Neutrophil (primary cell): ENCODE data around the gene SHB.

ENCODE experiments used
- H3K27ac ChIP-seq: fragments of 200-600 bp; sonication (generic); 2 replicates; pipeline ENCODE4 v1.5.1; 2016; ENCODE audit warnings: mild to moderate bottlenecking, moderate library complexity
- H3K27me3 ChIP-seq: fragments of 200-600 bp; sonication (generic); 2 replicates; pipeline ENCODE4 v1.6.0; 2016; ENCODE audit warnings: mild to moderate bottlenecking
- H3K36me3 ChIP-seq: fragments of 200-600 bp; sonication (generic); 2 replicates; pipeline ENCODE4 v1.5.1; 2017
- H3K4me1 ChIP-seq, 2 experiments: fragments of 200-600 bp in 1 of 2; sonication (generic) in 1 of 2; 1 replicate in 1 of 2; 2 replicates in 1 of 2; pipeline versions ENCODE4 v1.5.1 to v1.6.1; 2013 to 2016; ENCODE audit warnings: low read depth in 1 of 2, low read length in 1 of 2, mild to moderate bottlenecking in 1 of 2, moderate library complexity in 1 of 2; ENCODE audit not compliant: control insufficient read depth in 1 of 2, insufficient read depth in 1 of 2
- H3K4me3 ChIP-seq, 2 experiments: fragments of 200-600 bp in 1 of 2; sonication (generic) in 1 of 2; 1 replicate in 1 of 2; 2 replicates in 1 of 2; pipeline ENCODE4 v1.5.1; 2013 to 2016; ENCODE audit warnings: low read depth in 1 of 2, low read length in 1 of 2, mild to moderate bottlenecking in 1 of 2, moderate library complexity in 1 of 2
- H3K9me3 ChIP-seq: fragments of 200-600 bp; sonication (generic); 2 replicates; pipeline ENCODE4 v1.5.1; 2016
- CTCF ChIP-seq: fragments of 200-600 bp; sonication (generic); IDR thresholded peaks from 2 replicates; pipeline ENCODE4 v1.5.1; 2016; ENCODE audit warnings: antibody characterized with exemption

SHB gene

GRCh38 chr9:37873955-37874354 lies 195.1 kb downstream of the SHB start:
- Histone ChIP-seq H3K9me3 (no peaks in the 10 kb centered on the region), H3K4me3 (no peak overlapping the region), H3K36me3 (peaks cover 7% of the 10 kb centered on the region), H3K27ac (no peak overlapping the region), H3K27me3 (no peaks in the 10 kb centered on the region), H3K4me1 (peaks cover 11 to 15% of the 10 kb centered on the region in 2 experiments)
- no peak for TF ChIP-seq CTCF

- TF ChIP-seq CTCF, result no peak
- Histone ChIP-seq H3K27ac (no peak overlapping the region), H3K4me1 (no peaks in the 10 kb centered on the region), H3K36me3 (peaks cover 19% of the 10 kb centered on the region), H3K4me3 (no peak overlapping the region), H3K27me3 (no peaks in the 10 kb centered on the region), H3K9me3 (no peaks in the 10 kb centered on the region)
These were observed 198.2 kb downstream of the SHB start for GRCh38 chr9:37870799-37871176.

GRCh38 chr9:37870081-37870798 lies 198.8 kb downstream of the SHB start:
- Histone ChIP-seq H3K4me1 (no peaks in the 10 kb centered on the region), H3K36me3 (peaks cover 24% of the 10 kb centered on the region), H3K27ac (no peak overlapping the region), H3K27me3 (no peaks in the 10 kb centered on the region), H3K9me3 (no peaks in the 10 kb centered on the region), H3K4me3 (no peak overlapping the region)
- TF ChIP-seq CTCF, result no peak
